ENCODE measurements around the gene STX18.
"Not testable (repeated sequence)": the region's sequence is repeated elsewhere in the genome, so short reads cannot be mapped to it uniquely, and the experiment has no call there.

The STX18 gene

DNA sequence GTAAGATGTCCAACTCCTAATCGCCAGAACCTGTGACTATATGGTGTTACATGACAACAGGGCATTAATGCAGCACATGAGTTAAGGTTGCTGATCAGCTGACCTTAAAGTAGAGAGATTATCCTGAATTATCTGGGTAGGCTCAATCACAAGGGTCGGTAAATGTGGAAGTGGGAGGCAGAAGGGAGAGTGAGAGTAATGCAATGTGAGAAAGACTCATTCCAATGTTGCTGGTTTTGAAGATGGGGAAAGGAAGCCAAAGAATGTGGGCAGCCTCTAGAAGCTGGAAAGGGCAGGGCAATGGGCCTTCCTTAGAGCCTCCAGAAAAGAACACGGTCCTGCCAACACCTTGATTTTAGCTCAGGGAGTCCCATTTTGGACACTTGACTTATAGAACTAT lies 67.4 kb downstream of the STX18 start:
- no peak for DNase-seq (ENCODE audit: low read depth)
- TF ChIP-seq, protein P1, sequence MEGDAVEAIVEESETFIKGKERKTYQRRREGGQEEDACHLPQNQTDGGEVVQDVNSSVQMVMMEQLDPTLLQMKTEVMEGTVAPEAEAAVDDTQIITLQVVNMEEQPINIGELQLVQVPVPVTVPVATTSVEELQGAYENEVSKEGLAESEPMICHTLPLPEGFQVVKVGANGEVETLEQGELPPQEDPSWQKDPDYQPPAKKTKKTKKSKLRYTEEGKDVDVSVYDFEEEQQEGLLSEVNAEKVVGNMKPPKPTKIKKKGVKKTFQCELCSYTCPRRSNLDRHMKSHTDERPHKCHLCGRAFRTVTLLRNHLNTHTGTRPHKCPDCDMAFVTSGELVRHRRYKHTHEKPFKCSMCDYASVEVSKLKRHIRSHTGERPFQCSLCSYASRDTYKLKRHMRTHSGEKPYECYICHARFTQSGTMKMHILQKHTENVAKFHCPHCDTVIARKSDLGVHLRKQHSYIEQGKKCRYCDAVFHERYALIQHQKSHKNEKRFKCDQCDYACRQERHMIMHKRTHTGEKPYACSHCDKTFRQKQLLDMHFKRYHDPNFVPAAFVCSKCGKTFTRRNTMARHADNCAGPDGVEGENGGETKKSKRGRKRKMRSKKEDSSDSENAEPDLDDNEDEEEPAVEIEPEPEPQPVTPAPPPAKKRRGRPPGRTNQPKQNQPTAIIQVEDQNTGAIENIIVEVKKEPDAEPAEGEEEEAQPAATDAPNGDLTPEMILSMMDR (conservative IDR thresholded peaks at IDR 0.05; ENCODE audit: control insufficient read depth, insufficient read depth, low read depth, low read length): no peak

DNA sequence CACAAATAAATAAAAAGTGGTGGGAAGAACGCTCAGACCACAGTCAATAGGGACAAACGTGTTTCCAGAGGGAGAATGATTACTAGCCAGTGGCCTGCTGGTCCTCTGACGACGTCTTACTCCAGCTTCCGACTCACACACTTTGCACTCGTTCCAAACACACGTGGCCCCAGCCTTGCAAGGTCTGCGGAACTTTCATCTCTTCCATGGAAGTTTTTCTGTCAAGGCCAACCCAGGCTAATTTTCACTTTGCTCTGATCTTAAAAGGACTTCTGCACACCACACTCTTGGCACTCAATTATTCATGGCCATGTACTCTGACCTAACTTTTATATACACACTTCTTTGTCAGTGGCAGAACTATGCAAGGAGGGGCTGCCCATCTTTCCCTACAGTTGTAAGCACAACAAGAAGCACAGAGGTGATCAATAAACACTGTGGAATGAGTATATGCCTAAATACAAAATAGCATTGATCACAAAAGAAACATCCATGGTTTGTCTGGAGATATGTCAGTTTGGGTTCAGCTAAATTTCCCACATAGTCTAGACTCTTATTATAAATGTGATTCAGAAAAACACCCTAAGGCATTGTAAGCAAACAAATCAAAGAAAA lies 69.4 kb downstream of the STX18 start:
- no peak overlapping the region for H3K4me3 ChIP-seq (ENCODE audit: control insufficient read depth, low read depth, low read length)
- peak; percentile 36 for DNase-seq (ENCODE audit: low read depth)
- TF ChIP-seq, protein P1 (conservative IDR thresholded peaks at IDR 0.05; ENCODE audit: control insufficient read depth, insufficient read depth, low read depth, low read length): no peak

More for the DNA sequence above, 67.4 kb downstream of the STX18 start:
- H3K4me3 ChIP-seq (ENCODE audit: control insufficient read depth, low read depth, low read length): no peak overlapping the region

DNA sequence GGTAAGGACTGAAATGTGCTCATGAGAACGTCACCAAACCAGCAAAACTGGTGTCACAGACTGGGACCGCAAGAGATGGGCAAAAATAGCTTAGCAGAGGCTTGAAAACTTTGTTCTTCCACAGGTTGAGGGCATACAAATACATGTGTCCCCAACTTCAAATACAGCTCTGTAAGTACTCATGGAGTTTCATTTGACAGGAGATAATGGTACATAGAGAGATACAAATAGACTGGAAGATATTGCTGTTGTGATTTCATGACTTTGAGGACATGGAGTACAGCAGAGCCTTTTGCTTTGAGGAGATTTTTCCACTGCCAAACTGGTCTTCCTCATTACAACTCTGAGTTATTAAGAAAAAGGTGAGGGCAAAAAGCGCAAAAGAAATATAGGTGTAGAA lies 70.7 kb downstream of the STX18 start:
- TF ChIP-seq, protein P1 (conservative IDR thresholded peaks at IDR 0.05; ENCODE audit: control insufficient read depth, insufficient read depth, low read depth, low read length): no peak
- H3K4me3 ChIP-seq (ENCODE audit: control insufficient read depth, low read depth, low read length): no peak overlapping the region
- DNase-seq (ENCODE audit: low read depth): no peak

DNA sequence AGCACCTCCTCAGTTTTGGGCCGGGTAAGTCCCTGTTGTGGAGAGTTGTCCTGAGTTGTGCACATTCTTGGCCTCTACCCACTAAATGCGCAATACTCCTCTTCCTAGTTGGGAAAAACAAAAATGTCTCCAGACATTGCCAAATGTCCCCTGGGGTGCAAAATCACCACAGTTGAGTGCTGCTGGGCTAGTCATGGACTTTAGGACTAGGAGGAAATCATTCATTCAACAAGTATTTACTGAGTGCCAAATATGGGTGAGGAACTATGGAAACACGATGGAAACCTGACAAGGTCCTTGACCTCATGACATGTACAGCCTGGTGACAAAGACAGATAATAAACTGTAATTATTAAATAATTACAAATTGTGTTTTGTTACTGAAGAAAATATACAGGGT lies 71.6 kb downstream of the STX18 start:
- peak; percentile 45 for DNase-seq (ENCODE audit: low read depth)
- H3K4me3 ChIP-seq (ENCODE audit: control insufficient read depth, low read depth, low read length): no peak overlapping the region
- TF ChIP-seq, protein P1 (conservative IDR thresholded peaks at IDR 0.05; ENCODE audit: control insufficient read depth, insufficient read depth, low read depth, low read length): no peak

DNA sequence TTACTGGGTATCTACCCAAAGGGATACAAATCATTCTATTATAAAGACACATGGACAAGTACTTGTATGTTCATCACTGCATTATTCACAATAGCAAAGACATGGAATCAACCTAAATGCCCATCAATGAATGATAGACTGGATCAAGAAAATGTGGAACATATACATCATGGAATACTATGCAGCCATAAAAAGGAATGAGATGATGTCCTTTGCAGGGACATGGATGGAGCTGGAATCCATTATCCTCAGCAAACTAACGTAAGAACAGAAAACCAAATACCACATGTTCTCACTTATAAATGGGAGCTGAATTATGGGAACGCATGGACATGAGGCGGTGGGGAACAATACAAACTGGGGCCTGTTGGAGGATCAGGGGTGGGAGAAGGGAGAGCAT lies 76.6 kb downstream of the STX18 start:
- H3K4me3 ChIP-seq (ENCODE audit: control insufficient read depth, low read depth, low read length); DNase-seq (ENCODE audit: low read depth): not testable (repeated sequence)

DNA sequence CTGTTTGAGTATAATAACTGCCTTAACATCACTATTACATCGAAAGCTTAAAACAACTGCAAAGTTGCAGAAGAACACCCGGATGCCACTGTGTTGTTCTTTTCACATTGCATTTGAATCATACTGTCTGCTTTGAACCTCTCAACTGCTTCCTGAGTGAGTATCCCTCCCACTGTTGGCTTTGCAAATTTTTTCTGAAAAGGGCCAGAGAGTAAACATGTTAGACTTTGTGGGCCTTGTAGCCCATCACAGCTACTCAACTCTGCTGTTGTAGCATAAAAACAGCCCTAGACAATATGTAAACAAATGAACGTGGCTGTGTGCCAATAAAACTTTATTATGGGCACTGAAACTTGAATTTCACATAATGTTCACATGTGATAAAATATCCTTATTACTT lies 78.9 kb downstream of the STX18 start:
- TF ChIP-seq, protein P1 (conservative IDR thresholded peaks at IDR 0.05; ENCODE audit: control insufficient read depth, insufficient read depth, low read depth, low read length): no peak
- no peak overlapping the region for H3K4me3 ChIP-seq (ENCODE audit: control insufficient read depth, low read depth, low read length)
- no peak for DNase-seq (ENCODE audit: low read depth)

DNA sequence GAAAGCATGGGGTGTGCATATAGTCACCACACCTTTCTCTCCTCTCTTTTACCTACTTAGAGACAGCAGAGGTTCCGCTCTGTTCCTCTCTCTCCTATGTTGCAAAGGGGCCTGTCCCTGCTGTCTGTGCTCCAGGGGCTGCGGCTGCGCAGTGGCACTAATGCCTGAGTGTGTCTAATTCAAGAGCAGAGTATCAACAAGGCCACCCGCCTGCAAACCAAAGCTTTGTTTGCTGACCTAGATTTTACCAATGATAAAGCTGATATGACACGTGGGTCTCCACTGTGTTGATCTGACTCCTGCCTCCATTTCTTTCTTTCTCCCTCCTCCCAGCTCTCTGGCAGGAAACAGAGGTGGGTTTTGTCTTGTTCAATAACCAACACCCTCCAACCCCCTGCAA lies 80.0 kb downstream of the STX18 start:
- H3K4me3 ChIP-seq (ENCODE audit: control insufficient read depth, low read depth, low read length): no peak overlapping the region
- no peak for DNase-seq (ENCODE audit: low read depth)
- TF ChIP-seq, protein P1 (conservative IDR thresholded peaks at IDR 0.05; ENCODE audit: control insufficient read depth, insufficient read depth, low read depth, low read length): no peak
